ENCODE results near the gene PINLYP.
"Not testable (repeated sequence)": the region's sequence is repeated elsewhere in the genome, so short reads cannot be mapped to it uniquely, and the experiment has no call there.

The PINLYP gene

DNA sequence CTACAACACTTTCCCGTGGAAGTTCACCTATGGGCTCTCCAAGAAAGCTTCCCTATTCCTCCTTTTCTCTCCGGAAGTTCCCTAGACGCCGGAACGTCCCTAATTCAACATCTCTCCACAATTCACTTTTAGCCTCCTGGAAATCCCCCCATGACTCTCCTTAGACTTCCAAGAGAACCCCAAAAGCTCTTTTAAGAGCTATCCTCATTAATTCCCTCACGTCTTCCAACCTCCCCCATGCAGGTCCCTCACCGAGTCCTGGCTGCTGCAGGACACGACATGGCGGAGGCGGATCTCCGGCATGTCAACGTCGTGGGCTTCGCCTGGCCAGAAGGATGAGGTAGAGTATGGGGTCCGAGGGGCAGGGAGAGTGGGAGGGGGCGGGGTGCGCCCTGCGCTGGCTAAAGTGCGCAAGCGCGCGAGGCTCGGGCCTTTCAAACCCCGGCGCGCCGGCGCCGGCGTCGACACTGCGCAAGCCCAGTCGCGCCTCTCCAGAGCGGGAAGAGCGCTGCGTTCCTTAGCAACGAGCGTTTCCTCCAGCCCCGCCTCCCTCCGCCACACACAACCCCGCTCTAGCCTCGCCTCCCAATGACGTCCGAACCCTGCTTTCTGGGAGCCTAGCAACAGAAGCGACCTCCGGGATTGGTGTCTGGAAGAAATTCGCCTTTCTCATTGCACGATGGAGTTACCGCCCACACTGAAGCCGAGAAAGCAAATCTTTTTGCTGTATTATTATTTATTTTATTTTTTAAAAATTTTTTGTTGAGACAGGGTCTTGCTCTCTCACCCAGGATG, at the start of gene PINLYP, which contains the start of gene XRCC1:
Gene PINLYP (plus strand): TSS at position 646 of the 795 bp plus-strand sequence. CDS start 1,391 bp downstream, outside the sequence.
Gene XRCC1 (minus strand): TSS at position 372 of the 795 bp plus-strand sequence. CDS start 69 bp downstream, at position 303.
- peak; percentile 95 for DNase-seq

DNA sequence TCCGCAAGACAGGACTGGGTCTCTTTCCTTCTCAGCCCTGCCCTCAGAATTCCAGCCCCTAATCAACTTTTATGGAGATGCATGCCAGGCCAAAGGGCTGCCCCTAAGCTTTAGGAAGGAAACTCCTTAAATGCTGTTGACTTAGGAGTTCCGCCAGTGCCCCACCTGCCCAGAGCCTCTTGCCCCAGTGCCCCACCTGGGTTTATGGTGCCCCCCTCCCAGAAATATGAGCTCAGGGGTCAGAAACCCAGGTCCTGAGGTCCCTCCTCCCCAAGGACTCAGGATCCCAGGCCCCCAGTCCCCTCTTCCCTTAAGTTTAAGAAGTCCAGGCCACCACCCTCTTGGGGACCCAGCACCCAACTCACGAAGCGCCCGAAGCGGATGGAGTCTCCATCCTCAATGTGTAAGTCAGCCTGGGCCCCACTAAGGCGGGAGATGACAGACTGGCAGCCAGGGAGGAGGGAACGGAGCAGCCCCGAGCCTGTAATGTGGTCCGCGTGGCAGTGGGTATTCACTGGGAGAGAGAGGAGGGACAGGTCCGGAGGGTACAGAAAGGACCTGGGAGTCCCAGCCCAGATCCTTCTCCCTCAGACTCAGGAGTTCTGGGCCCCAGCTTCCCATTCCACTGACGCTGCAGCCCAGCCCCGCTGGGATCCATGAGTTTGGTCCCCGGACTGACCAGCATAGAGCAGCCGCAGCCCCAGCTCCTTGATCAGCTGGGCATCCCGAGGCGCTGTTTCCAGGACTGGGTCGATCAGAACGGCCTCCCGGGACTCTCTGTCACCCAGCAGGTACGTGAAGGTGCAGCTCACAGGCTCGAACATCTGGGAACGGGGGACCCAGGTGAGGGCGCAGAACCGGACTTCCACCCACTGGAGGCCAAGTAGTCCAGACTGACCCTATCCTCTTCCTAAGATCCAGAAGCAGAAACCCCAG, 49.5 kb upstream of the PINLYP start:
- no peak for DNase-seq

DNA sequence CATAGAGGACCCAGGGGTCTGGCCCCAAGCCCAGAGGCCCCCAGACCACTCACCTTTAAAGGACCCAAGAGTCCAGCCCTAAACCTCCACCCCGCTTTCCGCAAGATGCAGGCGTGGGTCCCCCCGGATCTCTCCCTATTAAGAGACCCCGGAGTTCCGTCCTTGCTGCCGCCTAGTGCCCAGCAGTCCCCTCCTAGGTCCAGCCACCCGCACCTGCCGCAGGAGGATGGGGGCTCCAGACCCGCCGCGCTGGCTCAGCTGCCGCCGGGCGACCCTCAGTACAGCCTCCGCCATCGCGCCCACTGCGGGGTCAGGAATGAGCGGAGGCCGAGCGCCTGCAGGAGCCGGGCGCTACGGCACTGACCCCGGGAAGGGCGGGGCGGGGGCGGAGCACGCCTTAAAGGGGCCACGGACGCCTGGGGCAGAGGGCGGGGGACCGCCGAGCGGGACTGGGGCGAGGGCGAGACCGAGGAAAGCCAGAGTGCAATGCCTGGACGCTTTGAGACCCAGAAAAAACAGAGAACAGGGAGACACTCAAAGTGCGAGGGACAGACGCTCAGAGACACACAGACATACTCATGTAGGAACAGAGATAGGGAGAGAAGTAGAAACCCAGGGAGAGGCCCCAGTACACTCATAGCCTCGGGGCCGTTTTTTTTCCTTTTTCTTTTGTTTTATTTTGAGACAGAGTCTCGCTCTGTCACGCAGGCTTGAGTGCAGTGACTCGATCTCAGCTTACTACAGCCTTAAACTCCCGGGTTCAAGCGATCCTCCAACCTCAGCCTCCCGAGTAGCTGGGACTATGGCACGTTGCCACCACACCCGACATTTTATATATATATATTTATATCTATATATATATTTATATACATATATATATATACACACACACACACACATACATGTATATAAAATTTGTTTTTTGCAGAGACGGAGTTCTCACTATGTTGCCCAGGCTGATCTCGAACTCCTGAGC, 48.4 kb upstream of the PINLYP start, which contains the start of gene ETHE1:
Gene ETHE1 (minus strand): TSS at position 318 of the 976 bp plus-strand sequence. CDS start 24 bp downstream, at position 294.
- DNase-seq = no peak

DNA sequence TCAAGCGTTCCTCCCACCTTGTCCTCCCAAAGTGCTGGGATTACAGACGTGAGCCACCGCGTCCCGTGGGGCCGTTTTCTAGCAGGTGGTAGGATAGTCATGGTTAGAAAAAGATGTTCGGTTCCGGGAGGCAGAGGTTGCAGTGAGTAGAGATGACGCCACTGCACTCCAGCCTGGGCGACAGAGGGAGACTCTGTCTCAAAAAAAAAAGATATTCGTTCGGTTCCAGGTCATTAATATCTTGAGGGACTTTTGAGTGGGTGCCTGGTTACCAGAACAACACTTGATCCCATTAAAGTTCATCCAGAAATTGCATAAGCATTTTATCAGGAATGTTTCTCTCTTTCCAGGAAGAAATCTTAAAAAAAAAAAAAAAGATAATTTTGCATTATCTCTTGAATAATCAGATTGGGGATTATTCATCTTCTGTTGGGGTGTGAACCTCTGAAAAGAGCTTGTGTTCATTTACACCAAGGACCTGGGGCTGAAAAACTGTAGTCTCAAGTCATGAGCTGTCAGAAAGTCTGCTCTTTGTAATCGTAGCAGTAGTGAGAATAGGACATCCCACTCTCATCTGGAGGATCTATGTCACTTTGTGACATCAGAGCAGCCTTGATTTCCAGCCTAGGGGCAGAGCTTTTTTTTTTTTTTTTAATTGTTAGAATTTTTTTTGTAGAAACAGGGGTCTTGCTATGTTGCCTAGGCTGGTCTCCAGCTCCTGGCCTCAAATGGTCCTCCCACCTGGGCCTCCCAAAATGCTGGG, 47.6 kb upstream of the PINLYP start:
- no peak for DNase-seq

DNA sequence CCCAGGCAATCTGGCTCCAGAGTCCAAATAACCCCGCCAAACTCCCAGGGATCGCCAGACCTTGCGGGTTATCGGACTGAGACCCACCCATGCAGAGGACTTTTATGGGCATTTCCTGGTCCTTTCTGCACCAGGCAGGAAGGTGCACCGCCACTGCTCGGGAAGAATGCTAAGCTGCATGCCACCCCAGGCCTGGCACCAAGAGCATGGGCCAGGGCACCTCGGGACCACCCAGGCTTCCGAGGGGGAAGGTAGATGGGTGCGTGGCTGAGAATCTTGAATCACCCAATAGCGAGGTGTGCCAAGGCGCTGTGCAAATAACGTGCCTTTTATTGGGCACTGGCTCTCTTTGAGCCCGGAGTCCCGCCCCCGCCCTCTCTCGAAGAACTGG, 43.0 kb upstream of the PINLYP start:
- DNase-seq = peak; percentile 85

DNA sequence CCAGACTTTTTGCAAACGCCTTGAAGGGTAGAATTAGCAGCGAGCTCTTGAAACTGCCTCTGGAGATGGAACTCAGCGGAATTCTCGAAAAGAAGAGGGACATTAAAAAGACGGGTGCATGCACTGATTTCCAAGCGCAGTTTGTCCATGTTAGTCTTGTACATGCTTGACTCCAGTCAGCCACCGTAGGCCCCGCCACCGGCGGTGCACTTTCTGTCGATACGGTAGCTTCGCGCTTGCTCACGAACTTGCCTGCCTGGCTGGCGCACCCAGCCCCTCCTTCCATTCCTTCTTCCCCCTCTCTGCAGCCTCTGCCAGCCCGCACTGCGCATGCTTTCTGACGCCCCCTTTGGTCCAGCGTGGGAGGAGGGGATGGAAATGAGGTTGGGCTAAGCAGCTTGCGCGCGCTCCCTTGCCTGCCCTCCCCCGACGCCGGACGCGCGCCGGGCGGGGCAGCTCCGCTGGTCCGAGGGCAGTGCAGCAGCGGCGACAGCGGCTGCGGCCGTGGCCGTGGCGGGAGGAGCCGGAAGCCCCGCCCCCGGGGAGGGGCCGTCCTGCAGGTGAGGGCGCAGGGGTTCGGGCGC, 42.5 kb upstream of the PINLYP start, which contains the start of gene ZNF575:
Gene ZNF575 (plus strand): TSS at position 227 of the 584 bp plus-strand sequence. CDS start 1,235 bp downstream, outside the sequence.
- DNase-seq = peak; percentile 91

DNA sequence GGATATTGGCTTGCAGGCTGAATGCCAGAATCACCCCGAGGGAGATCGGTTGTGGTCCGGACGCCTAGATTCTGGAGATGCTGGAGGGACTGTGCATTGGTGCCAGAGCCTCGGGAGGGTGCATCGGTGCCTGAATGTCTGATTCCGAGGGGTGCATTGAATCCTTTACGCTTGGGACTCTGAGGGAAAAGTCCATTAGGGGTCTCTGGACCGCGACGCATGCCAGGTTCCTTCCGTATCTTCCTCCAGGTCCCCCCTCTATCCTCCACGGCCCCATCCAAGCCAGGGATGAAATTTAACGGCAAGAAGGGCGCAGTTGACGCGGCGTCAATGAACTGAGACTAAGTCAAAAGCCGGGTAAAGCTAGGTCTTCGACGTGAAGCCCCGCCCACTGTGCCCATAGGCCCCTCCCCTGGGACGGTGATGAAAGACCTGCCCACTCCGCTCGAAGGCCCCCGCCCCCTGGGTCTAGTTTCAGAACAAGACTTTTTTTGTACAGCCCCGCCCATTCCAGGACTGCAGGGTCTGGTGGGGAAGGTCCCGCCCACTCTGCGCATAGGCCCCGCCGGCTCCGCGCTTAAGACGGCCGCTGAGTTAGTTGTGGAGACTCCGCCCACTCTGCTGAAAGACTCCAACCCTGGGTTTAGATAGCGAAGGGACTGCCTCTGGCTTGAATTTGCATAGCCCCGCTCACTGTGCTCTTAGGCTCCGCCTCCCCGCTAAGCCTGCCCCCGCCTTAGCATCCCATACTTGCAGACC, 41.9 kb upstream of the PINLYP start:
- peak; percentile 96 for DNase-seq

DNA sequence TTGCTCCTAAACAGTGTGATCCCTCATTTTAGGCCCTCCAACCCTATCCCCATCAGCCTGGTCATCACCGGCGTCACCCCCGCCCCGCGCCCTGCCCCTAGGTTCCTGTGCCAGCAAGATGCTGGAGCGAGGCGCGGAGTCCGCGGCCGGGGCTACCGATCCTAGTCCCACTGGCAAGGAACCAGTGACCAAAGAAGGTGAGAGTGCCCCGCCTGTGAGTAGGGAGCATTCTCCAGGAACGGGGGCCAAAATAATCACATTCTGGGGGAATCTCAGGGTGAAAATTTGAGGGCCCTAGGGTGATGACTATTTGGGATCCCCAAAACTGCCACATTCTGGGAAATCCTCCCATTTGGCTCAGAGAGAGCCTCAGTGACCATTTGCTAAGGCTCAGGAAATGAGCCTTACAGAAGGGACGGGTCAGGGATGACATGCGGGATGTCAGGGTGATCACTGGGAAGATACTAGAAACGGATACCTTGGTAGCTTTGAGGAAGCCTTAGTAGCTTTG, 41.2 kb upstream of the PINLYP start:
- DNase-seq = no peak

DNA sequence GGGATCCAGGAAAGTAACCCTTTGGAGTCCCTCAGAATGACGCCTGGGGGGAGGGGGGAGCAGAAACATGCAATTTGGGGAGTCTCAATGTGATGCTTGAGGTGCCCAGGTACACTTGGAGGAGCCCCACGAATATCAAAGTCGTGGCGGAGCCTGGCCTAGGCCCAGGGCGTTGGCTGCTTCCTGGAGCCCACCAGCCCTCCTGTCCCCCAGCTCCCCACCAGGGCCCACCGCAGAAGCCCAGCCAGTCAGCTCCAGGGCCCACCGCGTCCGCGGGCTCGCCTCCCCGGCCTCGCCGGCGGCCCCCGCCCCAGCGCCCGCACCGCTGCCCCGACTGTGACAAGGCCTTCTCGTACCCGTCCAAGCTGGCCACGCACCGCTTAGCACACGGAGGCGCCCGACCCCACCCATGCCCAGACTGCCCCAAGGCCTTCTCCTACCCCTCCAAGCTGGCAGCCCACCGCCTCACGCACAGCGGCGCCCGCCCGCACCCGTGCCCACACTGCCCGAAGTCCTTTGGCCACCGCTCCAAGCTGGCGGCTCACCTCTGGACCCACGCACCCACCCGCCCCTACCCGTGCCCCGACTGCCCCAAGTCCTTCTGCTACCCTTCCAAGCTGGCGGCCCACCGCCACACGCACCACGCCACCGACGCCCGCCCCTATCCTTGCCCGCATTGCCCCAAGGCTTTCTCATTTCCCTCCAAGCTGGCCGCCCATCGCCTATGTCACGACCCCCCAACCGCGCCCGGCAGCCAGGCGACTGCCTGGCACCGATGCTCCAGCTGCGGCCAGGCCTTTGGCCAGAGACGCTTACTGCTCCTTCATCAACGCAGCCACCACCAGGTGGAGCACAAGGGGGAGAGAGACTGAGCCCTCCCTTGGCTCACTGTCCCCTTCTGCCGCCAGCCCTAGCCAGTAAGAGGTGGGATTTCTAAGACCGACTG, 40.5 kb upstream of the PINLYP start:
- no peak for DNase-seq

DNA sequence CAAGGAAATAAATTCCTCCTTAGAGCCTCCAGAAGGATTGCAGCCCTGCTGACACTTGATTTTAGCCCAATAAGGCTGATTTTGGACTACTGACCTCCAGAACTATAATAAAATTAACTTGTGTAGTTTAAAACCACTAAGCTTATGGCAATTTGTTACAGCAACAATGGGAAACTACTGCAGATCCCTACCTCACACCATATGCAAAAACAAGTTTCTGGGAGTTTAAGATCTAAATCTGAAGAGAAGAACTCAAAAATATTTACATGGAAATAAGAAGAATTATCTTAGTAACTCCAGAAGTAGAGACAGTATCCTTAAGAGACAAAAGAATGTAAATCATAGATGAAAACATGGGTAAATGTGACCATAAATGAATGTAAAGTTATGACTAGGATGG, 36.7 kb upstream of the PINLYP start:
- DNase-seq = no peak

DNA sequence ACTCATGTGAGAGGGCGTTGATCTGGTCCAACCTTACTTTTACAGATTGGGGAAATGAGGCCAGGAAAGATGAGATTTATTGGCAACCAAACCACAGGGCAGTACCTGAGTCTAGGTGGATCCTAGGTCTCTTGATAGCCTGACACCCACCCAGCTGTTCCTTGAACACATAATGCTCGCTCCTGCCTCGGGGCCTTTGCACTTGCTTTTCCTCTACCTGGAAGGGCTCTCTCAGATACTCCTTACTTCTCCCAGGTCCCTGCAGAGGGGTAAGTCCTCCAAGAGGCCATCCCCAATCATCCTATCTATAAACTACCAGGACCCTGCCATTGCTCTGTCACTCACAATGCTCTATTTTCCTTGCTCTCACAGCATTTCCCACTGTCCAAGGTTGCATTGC, 35.2 kb upstream of the PINLYP start:
- no peak for DNase-seq

DNA sequence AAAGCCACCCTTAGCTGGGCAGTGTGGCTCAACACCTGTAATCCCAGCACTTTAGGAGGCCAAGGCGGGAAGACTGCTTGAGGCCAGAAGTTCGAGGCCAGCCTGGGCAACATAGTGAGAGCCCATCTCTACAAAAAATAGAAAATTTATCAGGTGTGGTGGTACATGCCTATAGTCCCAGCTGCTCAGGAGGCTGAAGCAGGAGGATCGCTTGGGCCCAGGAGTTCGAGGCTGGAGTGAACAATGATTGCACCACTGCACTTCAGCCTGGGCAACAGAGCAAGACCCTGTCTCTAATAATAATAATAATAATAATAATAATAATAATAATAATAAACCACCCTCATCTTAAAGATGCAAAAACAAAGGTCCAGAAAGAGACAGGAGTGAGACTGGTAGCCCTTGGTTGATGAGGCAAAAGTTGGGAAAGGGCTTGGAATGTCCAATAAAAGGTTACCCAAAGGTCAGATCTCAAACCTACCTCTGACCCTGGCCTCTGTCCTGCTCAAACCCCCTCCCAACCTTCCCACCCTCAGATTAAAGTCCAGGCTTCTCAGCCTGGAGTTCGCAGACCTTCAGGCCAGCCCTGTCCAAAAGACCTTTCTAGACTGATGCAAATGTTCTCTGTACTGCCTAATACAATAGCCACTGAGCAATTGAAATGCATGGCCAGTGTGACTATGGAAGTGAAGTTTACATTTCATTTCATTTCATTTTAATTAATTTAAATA, 33.5 kb upstream of the PINLYP start:
- no peak for DNase-seq

DNA sequence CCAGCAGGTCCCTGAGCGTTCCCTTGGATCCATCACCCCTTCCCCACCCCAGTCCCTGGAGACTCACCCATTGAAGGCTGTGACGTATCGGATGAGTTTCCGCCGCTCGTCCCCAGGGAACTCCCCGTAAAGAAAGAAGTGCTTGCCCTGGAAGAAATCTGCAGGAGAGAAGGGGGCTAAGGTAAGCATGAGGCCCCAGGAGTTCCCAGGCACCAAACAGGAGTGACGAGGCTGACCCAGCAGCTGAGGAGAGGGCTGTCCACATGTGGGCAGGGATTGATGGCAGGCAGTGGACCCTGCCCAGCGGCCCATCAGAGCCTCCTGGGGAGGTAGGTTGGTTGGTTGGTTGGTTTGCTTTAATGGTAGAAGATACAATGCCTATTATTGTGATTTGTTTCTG, 31.5 kb upstream of the PINLYP start:
- no peak for DNase-seq

DNA sequence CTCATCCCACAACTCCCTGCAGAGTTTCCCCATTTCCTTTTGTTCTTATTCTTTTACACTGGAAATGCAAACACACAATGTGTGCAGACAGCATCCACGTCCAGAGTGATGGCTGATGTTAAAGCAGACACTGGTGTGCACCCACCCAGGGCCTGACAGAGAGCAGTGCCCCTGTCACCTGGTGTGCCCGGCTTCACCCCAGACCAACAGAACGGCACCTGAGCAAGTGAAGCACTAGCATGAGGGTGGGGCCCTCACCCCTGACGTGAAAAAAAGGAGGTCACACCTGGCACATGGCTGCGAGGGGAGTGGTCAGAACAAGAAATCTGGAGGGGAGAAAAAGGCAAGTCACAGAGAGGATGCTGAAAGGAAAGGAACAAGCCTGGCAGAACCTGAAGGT, 30.3 kb upstream of the PINLYP start:
- no peak for DNase-seq

DNA sequence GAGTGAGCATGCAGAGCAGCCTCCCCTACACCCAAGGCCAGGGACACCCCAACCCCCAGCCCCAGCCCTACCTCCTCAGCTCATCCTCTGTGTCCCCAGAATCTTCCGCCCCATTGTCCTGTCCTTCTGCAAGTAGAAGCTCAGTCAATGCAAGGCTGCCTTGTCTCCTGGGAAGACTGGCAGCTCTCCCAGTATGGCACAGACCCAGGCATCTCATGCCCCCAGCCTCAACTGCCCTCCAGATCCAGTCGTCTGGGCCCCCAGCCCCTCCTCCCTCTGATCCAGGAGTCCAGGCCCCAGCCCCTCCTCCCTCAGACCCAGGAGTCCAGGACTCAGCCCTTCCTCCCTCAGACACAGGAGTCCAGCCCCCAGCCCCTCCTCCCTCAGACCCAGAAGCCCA, 29.6 kb upstream of the PINLYP start:
- no peak for DNase-seq

DNA sequence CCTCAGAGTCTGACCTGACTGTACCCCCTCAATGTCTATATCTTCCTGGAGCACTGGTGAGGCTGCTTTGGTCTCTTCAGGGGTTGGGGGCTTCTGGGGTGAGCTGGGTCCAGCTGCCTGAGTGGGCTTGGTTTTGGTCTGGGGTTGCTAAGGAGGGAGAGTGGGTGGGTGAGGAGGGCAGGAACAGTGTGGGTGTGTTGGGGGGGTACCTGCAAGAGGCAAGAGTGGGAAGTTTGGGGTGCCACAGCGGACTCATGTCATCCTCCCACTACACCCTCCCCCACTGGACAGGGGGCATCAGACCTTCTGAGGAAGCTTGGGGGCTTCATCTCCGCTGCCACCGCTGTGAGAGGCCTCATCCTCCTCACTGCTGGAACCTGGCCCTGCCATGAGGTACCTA, 29.0 kb upstream of the PINLYP start:
- DNase-seq = no peak

DNA sequence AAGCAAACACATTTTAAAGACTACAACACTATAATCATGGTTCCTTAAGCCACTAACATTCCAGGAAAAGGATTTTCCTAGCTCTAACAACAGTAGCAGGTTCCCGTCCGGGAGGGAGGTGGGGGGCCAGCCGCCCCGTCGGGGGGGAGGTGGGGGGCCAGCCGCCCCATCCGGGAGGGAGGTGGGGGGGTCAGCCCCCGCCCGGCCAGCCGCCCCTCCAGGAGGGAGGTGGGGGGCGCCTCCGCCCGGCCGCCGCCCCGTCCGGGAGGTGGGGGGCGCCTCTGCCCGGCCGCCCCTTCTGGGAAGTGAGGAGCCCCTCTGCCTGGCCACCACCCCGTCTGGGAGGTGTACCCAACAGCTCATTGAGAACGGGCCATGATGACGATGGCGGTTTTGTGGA, 27.7 kb upstream of the PINLYP start:
- not testable (repeated sequence) for DNase-seq

DNA sequence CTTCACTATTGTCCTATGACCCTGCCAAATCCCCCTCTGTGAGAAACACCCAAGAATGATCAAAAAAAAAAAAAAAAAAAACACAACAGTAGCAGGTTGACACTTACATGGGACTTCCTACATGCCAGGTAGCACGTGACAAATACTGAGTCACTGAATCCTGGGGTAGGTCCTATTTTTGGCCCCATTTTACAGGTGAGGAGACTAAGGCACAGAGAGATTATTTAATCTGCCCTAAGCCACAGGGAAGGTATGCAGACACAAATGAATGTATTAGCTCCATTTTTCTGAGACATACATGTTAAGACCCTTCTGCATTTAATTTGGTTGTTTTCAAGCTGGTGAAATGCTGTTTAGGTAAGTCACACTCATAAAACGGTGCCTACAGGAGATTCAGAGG, 26.9 kb upstream of the PINLYP start:
- DNase-seq = no peak

Data from NCI-H2227 treated with DMSO at 0.1 percent for 48 hours (cell line).